Parathyroid adenoma (tissue), 2 donors: ENCODE data around the gene SEMA3A.

Experiments
- H2AFZ ChIP-seq: fragments of 300-600 bp; sonication (generic); one replicate; pipeline ENCODE4 v1.7.0; 2017; ENCODE audit warnings: antibody characterized with exemption, mild to moderate bottlenecking
- H3K27ac ChIP-seq: fragments of 300-600 bp; sonication (generic); one replicate; pipeline ENCODE4 v1.7.0; 2017
- H3K27me3 ChIP-seq: fragments of 300-600 bp; sonication (generic); one replicate; pipeline ENCODE4 v1.7.0; 2017; ENCODE audit warnings: low read length; ENCODE audit not compliant: control insufficient read depth, insufficient read depth
- H3K36me3 ChIP-seq: fragments of 300-600 bp; sonication (generic); one replicate; pipeline ENCODE4 v1.7.0; 2017; ENCODE audit warnings: low read length; ENCODE audit not compliant: control insufficient read depth, insufficient read depth
- H3K4me1 ChIP-seq: fragments of 300-600 bp; sonication (generic); one replicate; pipeline ENCODE4 v1.7.0; 2017; ENCODE audit warnings: control low read depth
- H3K4me2 ChIP-seq: fragments of 300-600 bp; sonication (generic); one replicate; pipeline ENCODE4 v1.7.0; 2017; ENCODE audit warnings: low read length
- H3K4me3 ChIP-seq: fragments of 300-600 bp; sonication (generic); one replicate; pipeline ENCODE4 v1.7.0; 2017; ENCODE audit warnings: low read depth, low read length
- H3K79me2 ChIP-seq: fragments of 300-600 bp; sonication (generic); one replicate; pipeline ENCODE4 v1.7.0; 2017; ENCODE audit warnings: control low read depth
- H3K9ac ChIP-seq: fragments of 300-600 bp; sonication (generic); one replicate; pipeline ENCODE4 v1.7.0; 2017; ENCODE audit warnings: mild to moderate bottlenecking
- H3K9me3 ChIP-seq: fragments of 300-600 bp; sonication (generic); one replicate; pipeline ENCODE4 v1.7.0; 2017; ENCODE audit warnings: low read length; ENCODE audit not compliant: control insufficient read depth
- TF ChIP-seq, protein P1 (sequence below): fragments of 300-600 bp; sonication (generic); IDR thresholded peaks from one replicate; pipeline ENCODE4 v1.7.0; 2017; ENCODE audit warnings: antibody characterized with exemption, mild to moderate bottlenecking
- donor health status: primary hyperparathyroidism.

The SEMA3A gene

DNA sequence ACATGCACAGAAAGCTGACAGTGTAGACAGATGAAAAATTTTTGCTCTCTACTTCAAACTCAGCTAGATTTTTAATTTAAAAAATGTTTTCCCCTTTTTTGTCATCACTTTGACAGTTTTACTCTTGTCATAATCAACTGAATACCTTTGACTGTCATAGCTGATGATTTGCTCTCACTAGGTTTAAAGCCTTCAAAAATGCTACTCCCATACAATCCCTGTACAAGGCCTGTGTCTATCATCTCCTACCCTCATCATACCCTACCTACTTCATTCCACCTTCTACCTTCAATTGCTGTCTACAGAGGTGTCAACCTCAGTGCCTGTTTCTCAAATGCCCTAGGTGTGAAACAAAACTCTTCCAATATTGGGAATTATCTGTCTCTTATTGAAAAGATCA is 230.3 kb downstream of the SEMA3A start:
- H3K4me2 ChIP-seq: no peak overlapping the region
- H3K4me3 ChIP-seq: no peak overlapping the region
- H3K9me3 ChIP-seq: no peaks in the 10 kb centered on the region
- H2AFZ ChIP-seq: no peak overlapping the region
- H3K27me3 ChIP-seq: no peaks in the 10 kb centered on the region
- TF ChIP-seq, protein P1, sequence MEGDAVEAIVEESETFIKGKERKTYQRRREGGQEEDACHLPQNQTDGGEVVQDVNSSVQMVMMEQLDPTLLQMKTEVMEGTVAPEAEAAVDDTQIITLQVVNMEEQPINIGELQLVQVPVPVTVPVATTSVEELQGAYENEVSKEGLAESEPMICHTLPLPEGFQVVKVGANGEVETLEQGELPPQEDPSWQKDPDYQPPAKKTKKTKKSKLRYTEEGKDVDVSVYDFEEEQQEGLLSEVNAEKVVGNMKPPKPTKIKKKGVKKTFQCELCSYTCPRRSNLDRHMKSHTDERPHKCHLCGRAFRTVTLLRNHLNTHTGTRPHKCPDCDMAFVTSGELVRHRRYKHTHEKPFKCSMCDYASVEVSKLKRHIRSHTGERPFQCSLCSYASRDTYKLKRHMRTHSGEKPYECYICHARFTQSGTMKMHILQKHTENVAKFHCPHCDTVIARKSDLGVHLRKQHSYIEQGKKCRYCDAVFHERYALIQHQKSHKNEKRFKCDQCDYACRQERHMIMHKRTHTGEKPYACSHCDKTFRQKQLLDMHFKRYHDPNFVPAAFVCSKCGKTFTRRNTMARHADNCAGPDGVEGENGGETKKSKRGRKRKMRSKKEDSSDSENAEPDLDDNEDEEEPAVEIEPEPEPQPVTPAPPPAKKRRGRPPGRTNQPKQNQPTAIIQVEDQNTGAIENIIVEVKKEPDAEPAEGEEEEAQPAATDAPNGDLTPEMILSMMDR: no peak
- H3K79me2 ChIP-seq: no peaks in the 10 kb centered on the region
- no peaks in the 10 kb centered on the region for H3K36me3 ChIP-seq
- H3K27ac ChIP-seq: no peak overlapping the region
- no peak overlapping the region for H3K9ac ChIP-seq
- H3K4me1 ChIP-seq: no peaks in the 10 kb centered on the region

DNA sequence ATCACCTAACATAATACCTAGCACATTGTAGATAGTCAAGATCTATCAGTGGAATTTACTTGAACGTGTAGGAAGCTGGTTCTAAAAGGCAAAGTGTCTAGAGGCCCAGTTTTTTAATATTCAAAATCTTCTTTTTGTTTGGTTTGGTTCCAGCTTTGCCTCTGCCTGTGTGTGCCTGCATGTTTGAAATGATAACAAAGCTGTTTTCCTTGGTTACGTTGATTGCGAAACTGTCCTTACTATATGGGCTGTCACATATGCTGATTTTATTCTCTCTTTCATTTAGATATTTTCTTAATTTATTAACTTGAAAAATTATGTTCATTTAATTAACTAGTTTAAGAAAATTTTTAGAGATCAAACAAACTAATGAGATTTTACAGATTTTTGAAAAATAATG is 237.3 kb downstream of the SEMA3A start:
- H2AFZ ChIP-seq: no peak overlapping the region
- no peaks in the 10 kb centered on the region for H3K4me1 ChIP-seq
- no peak overlapping the region for H3K4me3 ChIP-seq

DNA sequence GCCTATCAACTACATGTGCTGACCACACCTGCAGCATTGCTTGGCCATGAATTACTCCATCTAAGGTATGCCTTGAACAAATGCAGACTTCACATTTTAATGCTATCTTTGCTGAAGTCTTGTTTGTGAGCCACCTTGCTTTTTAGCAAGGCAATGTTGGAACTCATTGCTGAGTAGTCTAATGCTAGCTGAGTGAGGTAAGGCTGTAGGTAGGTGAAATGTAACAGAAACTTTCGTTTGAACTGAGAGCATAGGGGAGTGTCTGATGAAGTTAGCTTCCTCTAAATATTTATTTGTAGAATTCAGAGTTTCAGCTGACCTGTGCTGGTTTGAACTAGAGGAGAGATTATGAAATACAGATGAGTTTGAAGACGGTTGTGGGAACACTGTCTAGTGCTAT is 238.5 kb downstream of the SEMA3A start:
- Histone ChIP-seq H3K27ac (no peak overlapping the region), H3K79me2 (no peaks in the 10 kb centered on the region), H3K36me3 (no peaks in the 10 kb centered on the region), H3K4me3 (no peak overlapping the region), H3K4me2 (no peak overlapping the region), H3K9ac (no peak overlapping the region), H2AFZ (no peak overlapping the region), H3K27me3 (no peaks in the 10 kb centered on the region), H3K4me1 (no peaks in the 10 kb centered on the region), H3K9me3 (no peaks in the 10 kb centered on the region)
- TF ChIP-seq, protein P1: no peak

More for the DNA sequence above, 237.3 kb downstream of the SEMA3A start:
- H3K9me3 ChIP-seq: no peaks in the 10 kb centered on the region
- no peaks in the 10 kb centered on the region for H3K79me2 ChIP-seq
- no peak overlapping the region for H3K9ac ChIP-seq
- no peak overlapping the region for H3K4me2 ChIP-seq
- no peaks in the 10 kb centered on the region for H3K36me3 ChIP-seq
- H3K27ac ChIP-seq: no peak overlapping the region
- TF ChIP-seq, protein P1: no peak
- H3K27me3 ChIP-seq: no peaks in the 10 kb centered on the region

DNA sequence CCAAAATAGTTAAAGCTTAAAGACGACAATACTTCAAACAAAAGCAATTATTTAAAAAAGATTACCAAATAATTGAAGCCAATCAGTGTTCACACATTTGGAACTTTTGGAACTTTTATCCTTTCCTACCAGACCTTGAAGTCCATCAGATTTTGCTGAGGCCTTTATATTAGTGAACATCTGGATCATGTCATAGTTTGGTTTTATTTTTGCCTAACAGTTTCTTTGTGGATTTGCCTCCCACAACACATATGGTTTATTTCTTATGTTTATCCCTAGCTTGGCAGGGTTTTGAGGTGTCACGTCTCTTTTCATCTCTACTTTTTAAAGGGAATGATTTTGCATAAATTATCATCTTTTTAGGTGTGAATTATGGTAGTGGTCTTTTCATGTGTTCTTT is 242.4 kb downstream of the SEMA3A start:
- no peaks in the 10 kb centered on the region for H3K27me3 ChIP-seq
- H3K9ac ChIP-seq: no peak overlapping the region
- H3K4me1 ChIP-seq: no peaks in the 10 kb centered on the region
- H2AFZ ChIP-seq: no peak overlapping the region
- H3K27ac ChIP-seq: no peak overlapping the region
- no peaks in the 10 kb centered on the region for H3K36me3 ChIP-seq
- H3K79me2 ChIP-seq: no peaks in the 10 kb centered on the region
- H3K4me2 ChIP-seq: no peak overlapping the region
- H3K9me3 ChIP-seq: no peaks in the 10 kb centered on the region
- TF ChIP-seq, protein P1: no peak
- no peak overlapping the region for H3K4me3 ChIP-seq

DNA sequence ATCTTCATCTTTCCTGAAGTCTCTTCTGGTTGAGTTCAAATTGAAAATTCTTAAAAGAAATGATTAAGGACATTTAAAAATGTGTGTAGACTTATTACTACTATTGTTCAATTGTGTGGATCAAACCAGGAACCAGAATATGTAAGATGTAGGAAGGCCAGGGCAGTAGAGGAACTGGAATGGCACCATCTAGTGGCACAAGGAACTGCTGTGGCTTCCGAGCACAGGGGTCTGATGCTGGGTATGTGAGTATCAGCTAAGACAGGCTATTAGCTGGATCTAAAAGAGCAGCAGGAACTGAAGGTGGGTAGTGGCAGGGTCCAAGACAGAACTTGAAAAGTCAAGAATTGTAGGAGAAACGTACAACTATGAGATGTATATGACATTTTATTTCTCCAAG is 247.3 kb downstream of the SEMA3A start:
- no peaks in the 10 kb centered on the region for H3K79me2 ChIP-seq
- TF ChIP-seq, protein P1: no peak
- no peaks in the 10 kb centered on the region for H3K36me3 ChIP-seq
- H2AFZ ChIP-seq: no peak overlapping the region
- H3K9ac ChIP-seq: no peak overlapping the region
- H3K4me1 ChIP-seq: no peaks in the 10 kb centered on the region
- no peak overlapping the region for H3K27ac ChIP-seq
- no peaks in the 10 kb centered on the region for H3K9me3 ChIP-seq
- H3K27me3 ChIP-seq: no peaks in the 10 kb centered on the region
- no peak overlapping the region for H3K4me3 ChIP-seq
- H3K4me2 ChIP-seq: no peak overlapping the region
